ENCODE results near the gene FAHD1.

Gene FAHD1

DNA sequence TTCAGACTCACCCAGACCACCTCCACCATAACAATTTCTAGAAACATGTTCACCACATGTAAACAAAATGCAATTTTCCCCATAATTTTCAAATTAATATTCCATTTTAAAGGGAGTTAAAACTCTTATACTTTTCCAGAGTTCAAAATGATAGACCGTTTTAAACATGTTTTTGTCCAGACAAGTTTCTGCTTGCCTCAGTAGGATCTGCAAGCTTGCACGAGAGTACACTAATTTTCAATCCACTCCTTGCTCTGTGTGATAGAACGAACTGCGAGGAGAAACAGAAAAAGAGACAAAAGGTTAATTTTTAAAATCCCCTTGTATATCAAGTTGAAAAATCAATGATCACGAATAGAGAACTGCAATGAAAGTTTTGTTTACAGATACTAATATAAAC is 7.1 kb downstream of the FAHD1 start:
- no peaks in the 10 kb centered on the region for H3K79me1 ChIP-seq (ENCODE audit: low read length)
- H2BK12ac ChIP-seq (ENCODE audit: low read length) = no peak overlapping the region
- no peak overlapping the region for H3K27ac ChIP-seq (ENCODE audit: low read depth, low read length)
- H2AFZ ChIP-seq (ENCODE audit: insufficient read depth, low read length, poor library complexity) = no peak overlapping the region
- H4K91ac ChIP-seq (ENCODE audit: low read depth, low read length) = no peak overlapping the region
- H3K9me3 ChIP-seq (ENCODE audit: insufficient read depth, low read depth, low read length) = no peaks in the 10 kb centered on the region
- no peak for DNase-seq
- no peak overlapping the region for H3K9ac ChIP-seq (ENCODE audit: low read length)
- H3K14ac ChIP-seq (ENCODE audit: low read length) = no peak overlapping the region
- H2BK120ac ChIP-seq (ENCODE audit: insufficient read depth, low read length, poor library complexity) = no peak overlapping the region
- no peaks in the 10 kb centered on the region for H3K27me3 ChIP-seq (ENCODE audit: insufficient read depth, low read length)
- no peak overlapping the region for H2BK5ac ChIP-seq (ENCODE audit: low read depth, low read length, poor library complexity)
- no peak overlapping the region for H3K23ac ChIP-seq (ENCODE audit: low read length)
- H3K36me3 ChIP-seq (ENCODE audit: control insufficient read depth in 1 of 2, insufficient read depth in 2 of 2, low read length in 2 of 2) = peaks cover 0 to 2% of the 10 kb centered on the region in 2 experiments
- H3K79me2 ChIP-seq (ENCODE audit: control insufficient read depth, insufficient read depth, low read length, poor library complexity) = no peaks in the 10 kb centered on the region
- H3K4ac ChIP-seq (ENCODE audit: low read depth, low read length) = no peak overlapping the region
- no peak overlapping the region for H3K4me2 ChIP-seq (ENCODE audit: low read length)
- no peak overlapping the region for H3K18ac ChIP-seq (ENCODE audit: low read length)
- no peaks in the 10 kb centered on the region for H3K4me1 ChIP-seq (ENCODE audit: control insufficient read depth in 1 of 2, insufficient read depth in 2 of 2, low read length in 2 of 2)
- no CpG with 5 or more reads among the region's 5 CpGs for WGBS (ENCODE audit: extremely low coverage, insufficient coverage, insufficient read length)
- no peak overlapping the region for H3K4me3 ChIP-seq (ENCODE audit: low read depth, low read length)
- H2AK5ac ChIP-seq (ENCODE audit: low read length) = no peak overlapping the region
- no peak overlapping the region for H4K8ac ChIP-seq (ENCODE audit: low read depth, low read length)
- no peak overlapping the region for H4K12ac ChIP-seq (ENCODE audit: low read depth, low read length)

DNA sequence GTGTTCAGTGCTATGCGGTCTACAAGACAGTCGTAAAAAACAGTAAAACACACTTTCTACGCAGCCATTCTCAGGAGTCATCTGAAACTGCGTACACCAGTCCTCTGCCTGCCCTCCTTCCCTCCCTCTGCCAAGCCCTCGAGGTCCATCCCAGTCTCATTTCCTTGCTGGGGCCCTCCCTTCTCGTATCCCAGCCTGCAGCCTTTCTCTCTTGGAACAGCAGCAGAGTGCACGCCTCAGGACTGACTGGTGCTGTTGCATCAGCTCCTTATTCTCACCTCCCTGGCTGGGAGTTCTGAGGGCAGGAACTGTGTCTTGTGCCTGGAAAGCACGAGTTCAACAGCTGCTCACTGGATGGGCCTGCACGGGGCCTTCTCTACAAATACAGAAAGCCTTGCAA is 12.5 kb downstream of the FAHD1 start:
- Histone ChIP-seq H4K12ac (ENCODE audit: low read depth, low read length) (no peak overlapping the region), H2AFZ (ENCODE audit: insufficient read depth, low read length, poor library complexity) (no peak overlapping the region), H3K4ac (ENCODE audit: low read depth, low read length) (no peak overlapping the region), H3K14ac (ENCODE audit: low read length) (no peak overlapping the region), H2BK120ac (ENCODE audit: insufficient read depth, low read length, poor library complexity) (no peak overlapping the region), H3K4me2 (ENCODE audit: low read length) (no peak overlapping the region), H3K4me1 (ENCODE audit: control insufficient read depth in 1 of 2, insufficient read depth in 2 of 2, low read length in 2 of 2) (no peaks in the 10 kb centered on the region), H3K79me2 (ENCODE audit: control insufficient read depth, insufficient read depth, low read length, poor library complexity) (no peaks in the 10 kb centered on the region), H3K36me3 (ENCODE audit: control insufficient read depth in 1 of 2, insufficient read depth in 2 of 2, low read length in 2 of 2) (no peaks in the 10 kb centered on the region), H4K8ac (ENCODE audit: low read depth, low read length) (no peak overlapping the region), H3K79me1 (ENCODE audit: low read length) (no peaks in the 10 kb centered on the region), H3K27me3 (ENCODE audit: insufficient read depth, low read length) (no peaks in the 10 kb centered on the region), H3K18ac (ENCODE audit: low read length) (no peak overlapping the region), H2AK5ac (ENCODE audit: low read length) (no peak overlapping the region), H3K4me3 (ENCODE audit: low read depth, low read length) (no peak overlapping the region), H2BK12ac (ENCODE audit: low read length) (no peak overlapping the region), H3K23ac (ENCODE audit: low read length) (no peak overlapping the region), H3K9me3 (ENCODE audit: insufficient read depth, low read depth, low read length) (no peaks in the 10 kb centered on the region), H3K9ac (ENCODE audit: low read length) (no peak overlapping the region), H3K27ac (ENCODE audit: low read depth, low read length) (no peak overlapping the region), H4K91ac (ENCODE audit: low read depth, low read length) (no peak overlapping the region), H2BK5ac (ENCODE audit: low read depth, low read length, poor library complexity) (no peak overlapping the region)
- no CpG with 5 or more reads among the region's 9 CpGs for WGBS (ENCODE audit: extremely low coverage, insufficient coverage, insufficient read length)
- DNase-seq = no peak

DNA sequence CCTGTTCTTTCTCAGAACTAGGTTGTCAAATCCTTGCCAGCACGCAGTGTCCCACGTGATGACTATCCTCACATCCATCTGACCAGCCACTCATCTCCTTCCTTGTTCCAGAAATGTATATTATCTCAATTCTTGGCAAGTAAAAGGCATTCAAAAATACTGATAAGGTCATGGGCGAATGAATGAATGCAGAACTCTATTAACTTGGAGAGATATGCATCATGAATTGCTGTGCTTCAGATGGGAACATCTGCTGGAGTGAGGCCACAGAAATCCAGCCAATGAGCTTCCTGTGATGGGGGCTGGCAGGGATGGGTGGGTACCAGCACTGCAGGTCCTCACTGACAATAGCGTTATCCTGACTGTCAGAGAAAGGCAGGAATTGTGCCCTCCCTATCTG is 19.0 kb downstream of the FAHD1 start:
- H3K4me2 ChIP-seq (ENCODE audit: low read length) = no peak overlapping the region
- no peaks in the 10 kb centered on the region for H3K79me2 ChIP-seq (ENCODE audit: control insufficient read depth, insufficient read depth, low read length, poor library complexity)
- no peaks in the 10 kb centered on the region for H3K9me3 ChIP-seq (ENCODE audit: insufficient read depth, low read depth, low read length)
- DNase-seq = no peak
- no peak overlapping the region for H4K91ac ChIP-seq (ENCODE audit: low read depth, low read length)
- no peaks in the 10 kb centered on the region for H3K4me1 ChIP-seq (ENCODE audit: control insufficient read depth in 1 of 2, insufficient read depth in 2 of 2, low read length in 2 of 2)
- no peak overlapping the region for H3K18ac ChIP-seq (ENCODE audit: low read length)
- no peak overlapping the region for H2BK5ac ChIP-seq (ENCODE audit: low read depth, low read length, poor library complexity)
- no peak overlapping the region for H3K9ac ChIP-seq (ENCODE audit: low read length)
- H4K12ac ChIP-seq (ENCODE audit: low read depth, low read length) = no peak overlapping the region
- no peaks in the 10 kb centered on the region for H3K36me3 ChIP-seq (ENCODE audit: control insufficient read depth in 1 of 2, insufficient read depth in 2 of 2, low read length in 2 of 2)
- no peak overlapping the region for H2BK12ac ChIP-seq (ENCODE audit: low read length)
- no peak overlapping the region for H2AK5ac ChIP-seq (ENCODE audit: low read length)
- no peak overlapping the region for H3K4ac ChIP-seq (ENCODE audit: low read depth, low read length)
- H3K14ac ChIP-seq (ENCODE audit: low read length) = no peak overlapping the region
- WGBS (ENCODE audit: extremely low coverage, insufficient coverage, insufficient read length) = no CpG with 5 or more reads among the region's 4 CpGs
- no peaks in the 10 kb centered on the region for H3K27me3 ChIP-seq (ENCODE audit: insufficient read depth, low read length)
- no peak overlapping the region for H3K4me3 ChIP-seq (ENCODE audit: low read depth, low read length)
- no peak overlapping the region for H2BK120ac ChIP-seq (ENCODE audit: insufficient read depth, low read length, poor library complexity)
- H3K27ac ChIP-seq (ENCODE audit: low read depth, low read length) = no peak overlapping the region
- H3K79me1 ChIP-seq (ENCODE audit: low read length) = no peaks in the 10 kb centered on the region
- H4K8ac ChIP-seq (ENCODE audit: low read depth, low read length) = no peak overlapping the region
- H3K23ac ChIP-seq (ENCODE audit: low read length) = no peak overlapping the region
- no peak overlapping the region for H2AFZ ChIP-seq (ENCODE audit: insufficient read depth, low read length, poor library complexity)

DNA sequence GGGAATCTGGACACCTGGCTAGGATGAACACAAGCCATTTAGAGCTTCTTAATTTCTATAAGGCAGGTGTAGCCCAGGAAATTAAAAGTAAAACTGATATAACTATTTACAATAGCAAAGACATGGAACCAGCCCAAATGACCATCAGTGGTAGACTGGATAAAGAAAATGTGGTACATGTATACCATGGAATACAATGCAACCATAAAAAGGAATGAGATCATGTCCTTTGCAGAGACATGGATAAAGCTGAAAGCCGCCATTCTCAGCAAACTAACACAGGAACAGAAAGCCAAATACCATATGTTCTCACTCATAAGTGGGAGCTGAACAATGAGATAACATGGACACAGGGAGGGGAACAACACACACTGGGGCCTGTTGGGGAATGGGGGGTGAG is 19.4 kb downstream of the FAHD1 start:
- Histone ChIP-seq H3K79me2 (ENCODE audit: control insufficient read depth, insufficient read depth, low read length, poor library complexity) (no peaks in the 10 kb centered on the region), H4K91ac (ENCODE audit: low read depth, low read length) (no peak overlapping the region), H2AK5ac (ENCODE audit: low read length) (no peak overlapping the region), H3K79me1 (ENCODE audit: low read length) (no peaks in the 10 kb centered on the region), H4K8ac (ENCODE audit: low read depth, low read length) (no peak overlapping the region), H3K23ac (ENCODE audit: low read length) (no peak overlapping the region), H2BK120ac (ENCODE audit: insufficient read depth, low read length, poor library complexity) (no peak overlapping the region), H3K27me3 (ENCODE audit: insufficient read depth, low read length) (no peaks in the 10 kb centered on the region), H3K9ac (ENCODE audit: low read length) (no peak overlapping the region), H3K9me3 (ENCODE audit: insufficient read depth, low read depth, low read length) (no peaks in the 10 kb centered on the region), H3K36me3 (ENCODE audit: control insufficient read depth in 1 of 2, insufficient read depth in 2 of 2, low read length in 2 of 2) (no peaks in the 10 kb centered on the region), H3K18ac (ENCODE audit: low read length) (no peak overlapping the region), H3K4me1 (ENCODE audit: control insufficient read depth in 1 of 2, insufficient read depth in 2 of 2, low read length in 2 of 2) (no peaks in the 10 kb centered on the region), H4K12ac (ENCODE audit: low read depth, low read length) (no peak overlapping the region), H3K4me2 (ENCODE audit: low read length) (no peak overlapping the region), H2BK5ac (ENCODE audit: low read depth, low read length, poor library complexity) (no peak overlapping the region), H3K14ac (ENCODE audit: low read length) (no peak overlapping the region), H2BK12ac (ENCODE audit: low read length) (no peak overlapping the region), H3K27ac (ENCODE audit: low read depth, low read length) (no peak overlapping the region), H3K4me3 (ENCODE audit: low read depth, low read length) (no peak overlapping the region), H2AFZ (ENCODE audit: insufficient read depth, low read length, poor library complexity) (no peak overlapping the region), H3K4ac (ENCODE audit: low read depth, low read length) (no peak overlapping the region)
- DNase-seq = no peak
- no CpG with 5 or more reads among the region's 1 CpG for WGBS (ENCODE audit: extremely low coverage, insufficient coverage, insufficient read length)

All from trophoblast cell (in vitro differentiated cells and primary cell).